HEK293 (cell line): ENCODE measurements around the gene ITPKA.

Experiments
- CTCF ChIA-PET: fragments of 350-600 bp; formaldehyde crosslinking; extraction: SDS; loops from one replicate; lab custom pipeline; 2021; ENCODE audit warnings: antibody characterized with exemption; lab: Yijun Ruan, JAX
- POLR2A ChIA-PET: fragments of 300-600 bp; formaldehyde crosslinking; extraction: SDS; loops from one replicate; lab custom pipeline; 2020; ENCODE audit warnings: antibody characterized with exemption, inconsistent platforms; lab: Yijun Ruan, JAX
- H3K27ac ChIP-seq: fragments of 200-500 bp; sonication (Bioruptor generic); 2 replicates; pipeline ENCODE4 v1.5.1; 2014; ENCODE audit warnings: low read depth, low read length, control low read depth, inconsistent platforms; ENCODE audit errors: extremely low read depth
- H3K36me3 ChIP-seq, 2 experiments: fragments of 200-500 bp in 1 of 2; sonication (Bioruptor generic) in 1 of 2; 1 replicate in 1 of 2; 2 replicates in 1 of 2; pipeline ENCODE4 v1.5.1; 2014 to 2017; ENCODE audit warnings: inconsistent platforms in 2 of 2, low read length in 2 of 2; ENCODE audit not compliant: control insufficient read depth in 2 of 2, insufficient read depth in 1 of 2
- H3K4me1 ChIP-seq: fragments of 200-500 bp; sonication (Bioruptor generic); 2 replicates; pipeline ENCODE4 v1.5.1; 2014; ENCODE audit warnings: mild to moderate bottlenecking, low read length, inconsistent platforms; ENCODE audit not compliant: control insufficient read depth, insufficient read depth
- H3K4me3 ChIP-seq: 2 replicates; pipeline ENCODE4 v1.5.1; 2011; ENCODE audit warnings: low read depth, mild to moderate bottlenecking, control low read depth, low read length, moderate library complexity
- H3K9me3 ChIP-seq: fragments of 200-500 bp; sonication (Bioruptor generic); 2 replicates; pipeline ENCODE4 v1.5.1; 2014; ENCODE audit warnings: low read depth, low read length, inconsistent platforms; ENCODE audit not compliant: control insufficient read depth, insufficient read depth
- ATF2 ChIP-seq: fragments of 450-650 bp; formaldehyde crosslinking; IDR thresholded peaks from 2 replicates; pipeline ENCODE4 v1.5.1; 2016; ENCODE audit warnings: missing biosample characterization, missing genetic modification characterization, low read depth
- CTCF ChIP-seq: fragments of 450-650 bp; formaldehyde crosslinking; IDR thresholded peaks from 2 replicates; pipeline ENCODE4 v1.5.1; 2016; ENCODE audit warnings: missing biosample characterization, missing genetic modification characterization
- EGR2 ChIP-seq: fragments of 450-650 bp; formaldehyde crosslinking; IDR thresholded peaks from 2 replicates; pipeline ENCODE4 v1.5.1; 2016; ENCODE audit warnings: low read depth, missing biosample characterization, missing genetic modification characterization
- OSR2 ChIP-seq: fragments of 450-650 bp; formaldehyde crosslinking; IDR thresholded peaks from 2 replicates; pipeline ENCODE4 v1.5.1; 2016; ENCODE audit warnings: missing biosample characterization, missing genetic modification characterization
- PATZ1 ChIP-seq: fragments of 450-650 bp; formaldehyde crosslinking; IDR thresholded peaks from 2 replicates; pipeline ENCODE4 v1.5.1; 2016; ENCODE audit warnings: missing biosample characterization, missing genetic modification characterization
- RBAK ChIP-seq: fragments of 450-650 bp; formaldehyde crosslinking; IDR thresholded peaks from 2 replicates; pipeline ENCODE4 v1.5.1; 2016; ENCODE audit warnings: missing biosample characterization, missing genetic modification characterization
- WT1 ChIP-seq: fragments of 450-650 bp; formaldehyde crosslinking; IDR thresholded peaks from 2 replicates; pipeline ENCODE4 v1.5.1; 2016; ENCODE audit warnings: missing biosample characterization, missing genetic modification characterization
- ZBTB20 ChIP-seq: fragments of 450-650 bp; formaldehyde crosslinking; IDR thresholded peaks from 2 replicates; pipeline ENCODE4 v1.5.1; 2016; ENCODE audit warnings: missing biosample characterization, missing genetic modification characterization
- ZFHX2 ChIP-seq: fragments of 450-650 bp; formaldehyde crosslinking; conservative IDR thresholded peaks from 2 replicates; pipeline ENCODE4 v1.5.1; 2016; ENCODE audit warnings: missing biosample characterization, missing genetic modification characterization
- ZIC2 ChIP-seq: fragments of 450-650 bp; formaldehyde crosslinking; IDR thresholded peaks from 2 replicates; pipeline ENCODE4 v1.5.1; 2016; ENCODE audit warnings: missing biosample characterization, missing genetic modification characterization
- ZNF146 ChIP-seq: fragments of 450-650 bp; formaldehyde crosslinking; IDR thresholded peaks from 2 replicates; pipeline ENCODE4 v1.5.1; 2016; ENCODE audit warnings: missing biosample characterization, missing genetic modification characterization
- ZNF155 ChIP-seq: fragments of 450-650 bp; formaldehyde crosslinking; IDR thresholded peaks from 2 replicates; pipeline ENCODE4 v1.5.1; 2016; ENCODE audit warnings: missing biosample characterization, missing genetic modification characterization
- ZNF157 ChIP-seq: fragments of 450-650 bp; formaldehyde crosslinking; IDR thresholded peaks from 2 replicates; pipeline ENCODE4 v1.5.1; 2016; ENCODE audit warnings: missing biosample characterization, missing genetic modification characterization
- ZNF274 ChIP-seq, 2 experiments: fragments of 200-500 bp in 1 of 2; fragments of 450-650 bp in 1 of 2; sonication (Bioruptor generic) in 1 of 2; formaldehyde crosslinking in 1 of 2; IDR thresholded peaks; 2 replicates each; pipeline versions ENCODE4 v1.5.1 to v1.6.1; 2014 to 2016; ENCODE audit warnings: borderline replicate concordance in 1 of 2, inconsistent platforms in 1 of 2, low read length in 1 of 2, missing biosample characterization in 1 of 2, missing genetic modification characterization in 1 of 2
- ZNF354C ChIP-seq: fragments of 450-650 bp; formaldehyde crosslinking; IDR thresholded peaks from 2 replicates; pipeline ENCODE4 v1.5.1; 2016; ENCODE audit warnings: missing biosample characterization, missing genetic modification characterization, low read depth, borderline replicate concordance
- ZNF426 ChIP-seq: fragments of 450-650 bp; formaldehyde crosslinking; IDR thresholded peaks from 2 replicates; pipeline ENCODE4 v1.5.1; 2017; ENCODE audit warnings: missing biosample characterization, missing genetic modification characterization, mild to moderate bottlenecking, inconsistent platforms, moderate library complexity
- ZNF449 ChIP-seq: fragments of 450-650 bp; formaldehyde crosslinking; IDR thresholded peaks from 2 replicates; pipeline ENCODE4 v1.5.1; 2017; ENCODE audit warnings: missing biosample characterization, mild to moderate bottlenecking, missing genetic modification characterization, moderate library complexity
- ZNF510 ChIP-seq: fragments of 450-650 bp; formaldehyde crosslinking; IDR thresholded peaks from 2 replicates; pipeline ENCODE4 v1.5.1; 2018; ENCODE audit warnings: mild to moderate bottlenecking, missing genetic modification characterization, missing biosample characterization; ENCODE audit not compliant: insufficient replicate concordance
- ZNF529 ChIP-seq: fragments of 450-650 bp; formaldehyde crosslinking; IDR thresholded peaks from 2 replicates; pipeline ENCODE4 v1.5.1; 2017; ENCODE audit warnings: missing genetic modification characterization, missing biosample characterization; ENCODE audit not compliant: insufficient replicate concordance
- ZNF530 ChIP-seq: fragments of 450-650 bp; formaldehyde crosslinking; IDR thresholded peaks from 2 replicates; pipeline ENCODE4 v1.5.1; 2016; ENCODE audit warnings: low read depth, missing biosample characterization, missing genetic modification characterization
- ZNF571 ChIP-seq: fragments of 450-650 bp; formaldehyde crosslinking; IDR thresholded peaks from 2 replicates; pipeline ENCODE4 v1.5.0; 2017; ENCODE audit warnings: missing biosample characterization, missing genetic modification characterization
- ZNF610 ChIP-seq: fragments of 450-650 bp; formaldehyde crosslinking; IDR thresholded peaks from 2 replicates; pipeline ENCODE4 v1.5.1; 2016; ENCODE audit warnings: missing biosample characterization, missing genetic modification characterization, borderline replicate concordance
- ZNF623 ChIP-seq: fragments of 450-650 bp; formaldehyde crosslinking; IDR thresholded peaks from 2 replicates; pipeline ENCODE4 v1.5.1; 2016; ENCODE audit warnings: missing biosample characterization, missing genetic modification characterization
- ZNF654 ChIP-seq: fragments of 450-650 bp; formaldehyde crosslinking; IDR thresholded peaks from 2 replicates; pipeline ENCODE4 v1.5.1; 2016; ENCODE audit warnings: low read depth, missing biosample characterization, missing genetic modification characterization
- ZNF776 ChIP-seq: fragments of 450-650 bp; formaldehyde crosslinking; IDR thresholded peaks from 2 replicates; pipeline ENCODE4 v1.5.0; 2017; ENCODE audit warnings: missing biosample characterization, missing genetic modification characterization, borderline replicate concordance
- ZXDB ChIP-seq: fragments of 450-650 bp; formaldehyde crosslinking; IDR thresholded peaks from 2 replicates; pipeline ENCODE4 v1.5.1; 2016; ENCODE audit warnings: missing biosample characterization, missing genetic modification characterization

ITPKA gene

GRCh38 chr15:41465822-41466421, 27.8 kb upstream of the ITPKA start:
- Histone ChIP-seq H3K4me1 (no peaks in the 10 kb centered on the region), H3K9me3 (no peaks in the 10 kb centered on the region), H3K36me3 (peaks cover 21 to 57% of the 10 kb centered on the region in 2 experiments), H3K27ac (no peak overlapping the region), H3K4me3 (no peak overlapping the region)
- no peak for TF ChIP-seq ZNF354C (tag by site-specific recombination)
- peak; percentile 67; the same call in 1 of the 2 replicates for TF ChIP-seq CTCF (tag by site-specific recombination)
- TF ChIP-seq OSR2 (tag by site-specific recombination) = no peak
- TF ChIP-seq PATZ1 = no peak
- no peak for TF ChIP-seq ZNF776
- no peak for TF ChIP-seq ZNF623
- peak; percentile 89 for TF ChIP-seq ZNF654 (tag by site-specific recombination)
- TF ChIP-seq ZIC2 = no peak
- TF ChIP-seq WT1 = no peak
- ChIA-PET CTCF (interaction anchor here (0.5 to 2.4 kb wide), 32 partner anchors 10 to 621 kb away, joined by 3 to 17 read pairs (median 3); partner anchors contain the start of gene RPAP1), POLR2A (interaction anchor here (1.0 kb wide), 1 partner anchor 73 kb away, joined by 4 read pairs; no protein-coding TSS in a partner anchor)

- Histone ChIP-seq H3K4me3 (no peak overlapping the region), H3K4me1 (no peaks in the 10 kb centered on the region), H3K9me3 (no peaks in the 10 kb centered on the region), H3K27ac (no peak overlapping the region), H3K36me3 (peaks cover 28 to 64% of the 10 kb centered on the region in 2 experiments)
- CTCF ChIA-PET = interaction anchor here (0.7 to 2.4 kb wide), 12 partner anchors 9 to 438 kb away, joined by 3 to 17 read pairs (median 5); partner anchors contain the start of gene RPAP1
- POLR2A ChIA-PET = no interaction called here
- no peak for TF ChIP-seq ZNF426 (tag by site-specific recombination)
- no peak for TF ChIP-seq ATF2 (tag by site-specific recombination)
- TF ChIP-seq ZNF274 (IDR thresholded peaks at IDR 0.05; ENCODE audit: low read length) = no peak
- TF ChIP-seq ZNF274 (tag by site-specific recombination; IDR thresholded peaks at IDR 0.05; ENCODE audit: borderline replicate concordance) = no peak
- TF ChIP-seq ZNF155 (tag by site-specific recombination) = no peak
- TF ChIP-seq ZNF146 (tag by site-specific recombination) = no peak
- no peak for TF ChIP-seq ZNF354C (tag by site-specific recombination)
- TF ChIP-seq ZNF610 (tag by site-specific recombination) = no peak
- TF ChIP-seq ZNF157 (tag by site-specific recombination) = no peak
- no peak for TF ChIP-seq RBAK (tag by site-specific recombination)
- TF ChIP-seq ZNF449 (tag by site-specific recombination) = no peak
- no peak for TF ChIP-seq ZXDB
- TF ChIP-seq EGR2 (tag by site-specific recombination) = no peak
- TF ChIP-seq ZNF529 (tag by site-specific recombination) = no peak
- no peak for TF ChIP-seq ZNF530 (tag by site-specific recombination)
- TF ChIP-seq ZNF510 = no peak
- no peak for TF ChIP-seq ZFHX2 (tag by site-specific recombination)
- no peak for TF ChIP-seq ZBTB20
- no peak for TF ChIP-seq ZNF571 (tag by site-specific recombination)
Measured at GRCh38 chr15:41466711-41467110, 27.0 kb upstream of the ITPKA start.
